Measurements from ENCODE around the gene DKK1. TPM values are rescaled to one million over a fixed set of nuclear protein-coding genes. Genes with fewer than 3 reads are reported as not detected.

DKK1 gene
- total and polyA plus RNA-seq, 2 of the 13 experiments (the other 11 are each of a cell fraction or from before 2014, with no cell fraction given): 123 to 262 TPM

GRCh38 chr10:52269233-52269632, 44.8 kb upstream of the DKK1 start (continued):
- TF ChIP-seq MNT (IDR thresholded peaks at IDR 0.05): no peak

- Histone ChIP-seq H3K36me3 (replicated peaks in 1 of 2; ENCODE audit: control insufficient read depth in 1 of 2, insufficient read depth in 2 of 2, low read length in 2 of 2) (no peaks in the 10 kb centered on the region), H3K27me3 (ENCODE audit: control insufficient read depth in 1 of 2, insufficient read depth in 2 of 2, low read length in 2 of 2) (no peaks in the 10 kb centered on the region), H3K9me3 (ENCODE audit: low read length) (no peaks in the 10 kb centered on the region), H3K27ac (ENCODE audit: extremely low read length, insufficient read depth, low read length) (no peak overlapping the region), H2AFZ (ENCODE audit: low read length) (no peak overlapping the region), H3K4me3 (replicated peaks in 1 of 3; ENCODE audit: insufficient read depth in 1 of 3, low read depth in 2 of 3, low read length in 3 of 3) (no peak overlapping the region), H3K79me2 (ENCODE audit: insufficient read depth, low read length) (no peaks in the 10 kb centered on the region), H3K4me2 (ENCODE audit: low read depth, low read length) (no peak overlapping the region), H3K9ac (ENCODE audit: insufficient read depth, low read depth, low read length) (no peak overlapping the region), H4K20me1 (ENCODE audit: insufficient read depth, low read length) (no peaks in the 10 kb centered on the region), H3K4me1 (ENCODE audit: insufficient read depth, low read length) (no peaks in the 10 kb centered on the region)
- POLR2A ChIA-PET: no interaction called here
- TF ChIP-seq ZNF691 (CRISPR knock-in tag; IDR thresholded peaks at IDR 0.05; ENCODE audit: borderline replicate concordance, low read depth): no peak
- TF ChIP-seq CEBPB (IDR thresholded peaks at IDR 0.05; ENCODE audit: borderline replicate concordance, low read depth, low read length): peak; percentile 50; the same call in 1 of the 2 replicates
- TF ChIP-seq, protein P1, sequence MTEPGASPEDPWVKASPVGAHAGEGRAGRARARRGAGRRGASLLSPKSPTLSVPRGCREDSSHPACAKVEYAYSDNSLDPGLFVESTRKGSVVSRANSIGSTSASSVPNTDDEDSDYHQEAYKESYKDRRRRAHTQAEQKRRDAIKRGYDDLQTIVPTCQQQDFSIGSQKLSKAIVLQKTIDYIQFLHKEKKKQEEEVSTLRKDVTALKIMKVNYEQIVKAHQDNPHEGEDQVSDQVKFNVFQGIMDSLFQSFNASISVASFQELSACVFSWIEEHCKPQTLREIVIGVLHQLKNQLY (CRISPR knock-in tag; IDR thresholded peaks at IDR 0.05): no peak
- no peak for TF ChIP-seq ZNF20 (CRISPR knock-in tag; IDR thresholded peaks at IDR 0.05)
- TF ChIP-seq, protein P2, sequence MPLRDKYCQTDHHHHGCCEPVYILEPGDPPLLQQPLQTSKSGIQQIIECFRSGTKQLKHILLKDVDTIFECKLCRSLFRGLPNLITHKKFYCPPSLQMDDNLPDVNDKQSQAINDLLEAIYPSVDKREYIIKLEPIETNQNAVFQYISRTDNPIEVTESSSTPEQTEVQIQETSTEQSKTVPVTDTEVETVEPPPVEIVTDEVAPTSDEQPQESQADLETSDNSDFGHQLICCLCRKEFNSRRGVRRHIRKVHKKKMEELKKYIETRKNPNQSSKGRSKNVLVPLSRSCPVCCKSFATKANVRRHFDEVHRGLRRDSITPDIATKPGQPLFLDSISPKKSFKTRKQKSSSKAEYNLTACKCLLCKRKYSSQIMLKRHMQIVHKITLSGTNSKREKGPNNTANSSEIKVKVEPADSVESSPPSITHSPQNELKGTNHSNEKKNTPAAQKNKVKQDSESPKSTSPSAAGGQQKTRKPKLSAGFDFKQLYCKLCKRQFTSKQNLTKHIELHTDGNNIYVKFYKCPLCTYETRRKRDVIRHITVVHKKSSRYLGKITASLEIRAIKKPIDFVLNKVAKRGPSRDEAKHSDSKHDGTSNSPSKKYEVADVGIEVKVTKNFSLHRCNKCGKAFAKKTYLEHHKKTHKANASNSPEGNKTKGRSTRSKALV (CRISPR knock-in tag; IDR thresholded peaks at IDR 0.05): no peak
- no peak for TF ChIP-seq ZFAT (CRISPR knock-in tag; conservative IDR thresholded peaks at IDR 0.05)
- DNase-seq (ENCODE audit: low spot score): no peak
- no peak for FAIRE-seq
- CTCF ChIA-PET (ENCODE audit: low intra/inter-chr PET ratio, low total read pairs): no interaction called here
- in situ Hi-C loops (cut with HindIII; ENCODE audit: extremely low pct_ligation_motif_present, low pct_unique_long_range_greater_than_20kb): no loop called here
- BruUV-seq (replicated peaks): no TSS peak
- no peak for ATAC-seq
- WGBS (ENCODE audit: low lambda C conversion rate): 78% methylated on average over 2 of the region's 2 CpGs
- intact Hi-C loops (cut with micrococcal nuclease; ENCODE audit: unreplicated experiment): no loop called here
Observed at GRCh38 chr10:52276163-52276562, 37.9 kb upstream of the DKK1 start.

Measured in HepG2 (cell line).